GM20000 (cell line): ENCODE data around the gene TFPT.

ENCODE experiments used
- DNase-seq: peaks from one replicate; pipeline ENCODE4 v3.0.0; 2012; ENCODE audit warnings: low spot score
- TF ChIP-seq, protein P1 (sequence below): IDR thresholded peaks from 2 replicates; pipeline ENCODE4 v1.5.1; 2012; ENCODE audit warnings: mild to moderate bottlenecking, control low read depth; ENCODE audit errors: extremely low read depth, missing control alignments

TFPT gene

DNA sequence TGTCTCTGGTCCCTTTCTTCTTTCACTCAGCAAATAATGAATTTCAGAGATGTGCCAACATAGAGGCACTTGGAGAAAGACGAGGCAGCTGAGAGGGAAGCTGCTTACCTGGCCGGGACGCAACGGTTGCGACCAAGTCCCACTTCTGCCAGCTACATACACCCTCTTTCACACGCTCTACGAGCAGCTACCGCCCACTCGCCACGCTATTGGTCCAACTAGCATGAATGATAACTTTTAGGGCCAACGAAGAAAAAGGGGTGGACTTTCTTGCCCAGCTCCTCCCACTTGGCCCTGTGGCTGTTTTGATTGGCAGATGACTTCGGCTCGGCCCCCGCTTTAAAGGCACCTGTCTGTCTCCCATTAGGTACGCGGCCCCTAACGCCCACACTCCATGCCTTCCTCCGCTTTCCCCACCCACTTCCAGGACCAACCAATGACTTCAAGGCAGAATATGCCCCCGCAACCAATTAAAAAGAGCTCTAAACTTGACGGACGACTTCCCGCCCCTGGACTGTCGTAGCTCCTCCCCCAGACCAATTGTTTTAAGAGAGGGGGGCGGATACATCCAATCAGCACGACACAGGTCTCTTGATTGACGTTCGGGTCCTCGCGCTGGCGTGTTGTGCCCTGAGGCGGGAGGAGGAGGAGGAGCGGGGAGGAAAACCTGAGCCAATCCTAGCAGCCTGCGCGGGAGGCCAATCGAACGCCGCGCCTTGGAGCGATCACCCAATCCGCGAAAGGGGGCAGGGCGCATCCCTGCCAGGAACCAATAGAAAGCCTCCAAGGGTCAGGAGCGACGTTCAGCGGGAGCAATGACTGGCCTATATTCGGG is 21.6 kb upstream of the TFPT start:
- DNase-seq, result peak; percentile 99
- TF ChIP-seq, protein P1, sequence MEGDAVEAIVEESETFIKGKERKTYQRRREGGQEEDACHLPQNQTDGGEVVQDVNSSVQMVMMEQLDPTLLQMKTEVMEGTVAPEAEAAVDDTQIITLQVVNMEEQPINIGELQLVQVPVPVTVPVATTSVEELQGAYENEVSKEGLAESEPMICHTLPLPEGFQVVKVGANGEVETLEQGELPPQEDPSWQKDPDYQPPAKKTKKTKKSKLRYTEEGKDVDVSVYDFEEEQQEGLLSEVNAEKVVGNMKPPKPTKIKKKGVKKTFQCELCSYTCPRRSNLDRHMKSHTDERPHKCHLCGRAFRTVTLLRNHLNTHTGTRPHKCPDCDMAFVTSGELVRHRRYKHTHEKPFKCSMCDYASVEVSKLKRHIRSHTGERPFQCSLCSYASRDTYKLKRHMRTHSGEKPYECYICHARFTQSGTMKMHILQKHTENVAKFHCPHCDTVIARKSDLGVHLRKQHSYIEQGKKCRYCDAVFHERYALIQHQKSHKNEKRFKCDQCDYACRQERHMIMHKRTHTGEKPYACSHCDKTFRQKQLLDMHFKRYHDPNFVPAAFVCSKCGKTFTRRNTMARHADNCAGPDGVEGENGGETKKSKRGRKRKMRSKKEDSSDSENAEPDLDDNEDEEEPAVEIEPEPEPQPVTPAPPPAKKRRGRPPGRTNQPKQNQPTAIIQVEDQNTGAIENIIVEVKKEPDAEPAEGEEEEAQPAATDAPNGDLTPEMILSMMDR, result no peak

DNA sequence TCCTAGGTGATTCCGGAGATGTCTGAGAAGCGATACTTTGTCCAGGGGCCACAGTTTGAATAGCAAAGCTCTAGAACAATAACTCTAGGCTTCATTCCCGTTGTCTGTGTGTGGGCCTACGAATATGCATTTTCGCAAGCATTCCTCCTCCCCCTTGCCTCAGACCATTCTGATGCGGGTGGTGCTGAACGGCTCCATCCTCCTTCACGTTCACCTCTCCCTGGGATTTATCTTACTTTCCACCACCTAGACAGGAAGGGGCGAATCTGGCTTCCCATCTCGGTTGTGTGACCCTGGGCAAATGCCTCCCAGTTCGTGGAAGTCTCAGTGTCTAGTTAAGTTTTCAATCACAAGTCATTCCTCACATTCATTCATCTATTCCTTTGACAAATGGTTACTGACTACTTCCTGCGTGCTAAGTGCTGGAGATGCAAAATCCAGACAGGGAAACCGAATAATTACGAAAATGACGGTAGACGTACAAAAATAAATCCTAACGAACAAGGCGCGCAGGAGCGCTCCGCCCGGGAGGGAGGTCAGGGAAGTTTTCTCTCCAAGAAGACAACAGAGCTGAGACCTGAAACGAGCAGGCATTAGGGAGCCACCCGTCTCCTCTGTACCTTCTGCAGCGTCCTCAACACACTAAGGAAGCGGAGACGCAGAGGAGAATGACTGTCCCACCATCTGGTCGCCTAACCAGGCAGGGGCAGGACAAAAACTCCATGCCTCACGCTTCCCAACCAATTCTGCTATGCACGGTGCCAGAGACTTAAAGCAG is 20.8 kb upstream of the TFPT start:
- TF ChIP-seq, protein P1, result no peak
- DNase-seq, result no peak

DNA sequence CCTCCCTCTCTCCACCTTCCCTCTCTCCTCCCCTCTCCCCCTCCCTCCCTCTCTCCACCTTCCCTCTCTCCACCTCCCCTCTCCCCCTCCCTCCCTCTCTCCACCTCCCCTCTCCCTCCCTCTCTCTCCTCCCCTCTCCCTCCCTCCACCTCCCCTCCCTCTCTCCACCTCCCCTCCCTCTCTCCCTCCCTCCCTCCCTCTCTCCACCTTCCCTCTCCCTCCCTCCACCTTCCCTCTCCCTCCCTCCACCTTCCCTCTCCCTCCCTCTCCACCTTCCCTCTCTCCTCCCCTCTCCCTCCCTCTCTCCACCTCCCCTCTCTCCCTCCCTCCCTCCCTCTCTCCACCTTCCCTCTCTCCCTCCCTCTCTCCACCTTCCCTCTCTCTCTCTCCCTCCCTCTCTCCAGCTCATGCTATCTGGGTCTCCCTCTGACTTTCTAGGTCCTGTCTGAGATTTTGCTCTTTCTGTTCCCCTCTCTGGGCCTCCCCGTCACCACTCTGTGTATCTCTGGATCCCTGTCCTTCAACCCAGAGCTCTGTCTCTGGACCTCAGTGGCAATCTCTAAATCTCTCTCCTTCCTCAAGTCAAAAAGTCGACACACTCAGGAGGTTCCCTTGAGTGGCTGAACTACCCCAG is 18.6 kb upstream of the TFPT start:
- TF ChIP-seq, protein P1, result no peak
- no peak for DNase-seq

DNA sequence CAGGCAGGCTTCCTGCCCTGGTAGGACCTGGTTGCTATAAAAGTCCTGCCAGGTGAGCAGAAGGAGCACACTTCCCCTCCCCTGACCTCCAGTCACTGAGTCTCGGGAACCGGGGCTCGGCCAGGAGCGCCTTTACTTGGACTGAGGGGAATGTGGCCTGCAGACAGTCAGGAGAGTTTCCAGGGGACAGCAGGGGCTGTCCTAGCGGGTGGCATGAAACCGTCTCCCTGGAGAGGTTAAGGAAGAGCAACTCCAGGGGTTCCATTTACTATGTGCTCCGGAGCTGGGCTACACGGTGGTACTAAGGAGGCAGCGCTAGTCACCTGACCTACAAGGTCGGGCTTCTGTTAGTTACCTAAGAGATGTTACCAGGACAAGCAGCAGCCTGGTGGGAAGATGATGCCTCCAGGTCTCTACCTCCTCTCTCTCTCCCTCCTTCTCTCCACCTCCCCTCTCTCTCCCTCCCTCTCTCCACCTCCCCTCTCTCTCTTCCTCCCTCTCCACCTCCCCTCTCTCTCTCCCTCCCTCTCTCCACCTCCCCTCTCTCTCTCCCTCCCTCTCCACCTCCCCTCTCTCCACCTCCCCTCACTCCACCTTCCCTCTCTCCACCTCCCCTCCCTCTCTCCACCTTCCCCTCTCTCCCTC is 18.0 kb upstream of the TFPT start:
- no peak for DNase-seq
- TF ChIP-seq, protein P1, result no peak

DNA sequence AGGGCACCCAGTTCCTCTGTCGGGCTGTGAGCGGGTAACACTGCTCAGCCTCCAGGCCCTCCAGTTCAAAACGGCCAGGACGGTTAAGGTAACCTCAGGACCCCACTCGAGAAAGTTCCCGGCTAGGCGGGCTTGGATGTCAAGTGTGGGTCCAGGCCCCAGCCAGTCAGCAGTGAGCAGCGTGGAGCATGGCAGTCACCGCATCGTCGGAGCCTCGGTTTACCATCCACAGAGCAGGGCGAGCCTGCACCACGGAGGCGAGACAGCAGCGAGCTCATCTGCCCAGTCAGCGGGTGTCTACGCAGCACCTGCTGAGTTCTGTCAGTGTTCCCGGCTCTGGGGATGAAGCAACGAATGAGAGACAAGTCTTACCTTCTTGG is 14.2 kb upstream of the TFPT start:
- no peak for DNase-seq
- TF ChIP-seq, protein P1, result no peak

DNA sequence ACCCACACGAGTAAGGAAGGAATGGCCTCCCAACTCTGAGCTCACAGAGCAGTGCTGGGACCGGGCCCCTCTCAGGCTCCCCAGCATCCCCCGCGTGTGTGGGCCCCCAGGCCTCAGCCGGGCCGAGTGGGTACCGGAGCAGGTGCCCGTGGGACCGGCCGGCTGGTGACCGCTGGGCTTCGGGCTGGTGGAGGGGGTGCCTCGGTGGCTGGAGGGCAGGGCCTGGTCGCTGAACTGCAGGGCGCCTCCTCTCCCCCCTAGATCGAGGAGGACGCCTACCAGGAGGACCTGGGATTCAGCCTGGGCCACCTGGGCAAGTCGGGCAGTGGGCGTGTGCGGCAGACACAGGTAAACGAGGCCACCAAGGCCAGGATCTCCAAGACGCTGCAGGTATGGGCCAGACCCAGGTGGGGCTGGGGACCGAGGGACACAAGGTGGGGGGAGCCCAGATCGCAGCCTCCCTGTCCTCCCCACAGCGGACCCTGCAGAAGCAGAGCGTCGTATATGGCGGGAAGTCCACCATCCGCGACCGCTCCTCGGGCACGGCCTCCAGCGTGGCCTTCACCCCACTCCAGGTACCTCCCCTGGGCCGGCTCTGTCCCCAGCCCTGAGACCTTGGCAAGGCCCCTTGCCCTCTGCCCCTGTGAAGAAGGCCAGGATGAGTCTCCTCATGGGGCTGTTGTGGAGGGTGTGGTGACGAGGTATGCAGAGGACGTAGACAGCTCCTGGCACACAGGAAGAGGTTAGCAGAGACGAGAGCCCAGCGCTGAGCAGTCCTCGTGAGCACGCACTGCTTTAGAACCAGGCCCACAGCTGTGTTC is 13.5 kb upstream of the TFPT start:
- no peak for DNase-seq
- TF ChIP-seq, protein P1, result no peak
